HG03045 (cell line): ENCODE data around the gene ZNF184.
"Not testable (repeated sequence)": the region's sequence is repeated elsewhere in the genome, so short reads cannot be mapped to it uniquely, and the experiment has no call there.

Experiments used
- ATAC-seq: cut with Tn5 transposase; IDR thresholded peaks from one replicate; pipeline ENCODE4 v1.9.1; 2021; ENCODE audit warnings: mild to moderate bottlenecking, moderate library complexity; ENCODE audit not compliant: unreplicated experiment

ZNF184 gene

GRCh38 chr6:27426045-27426620, 46.8 kb downstream of the ZNF184 start:
- ATAC-seq = no peak

GRCh38 chr6:27424851-27425250, 48.1 kb downstream of the ZNF184 start:
- ATAC-seq = not testable (repeated sequence)

- ATAC-seq = no peak
Measured at GRCh38 chr6:27422651-27423332, 50.1 kb downstream of the ZNF184 start.

GRCh38 chr6:27419363-27419762, 53.5 kb downstream of the ZNF184 start:
- no peak for ATAC-seq

- no peak for ATAC-seq
Measured at GRCh38 chr6:27415898-27416297, 57.0 kb downstream of the ZNF184 start.

- ATAC-seq = no peak
Measured at GRCh38 chr6:27414996-27415395, 57.9 kb downstream of the ZNF184 start.

- ATAC-seq = no peak
Measured at GRCh38 chr6:27414300-27414699, 58.6 kb downstream of the ZNF184 start.

- no peak for ATAC-seq
Measured at GRCh38 chr6:27407153-27407814, 65.6 kb downstream of the ZNF184 start.

- no peak for ATAC-seq
Measured at GRCh38 chr6:27406085-27406484, 66.8 kb downstream of the ZNF184 start.

GRCh38 chr6:27400877-27401642, 71.8 kb downstream of the ZNF184 start:
- no peak for ATAC-seq
